H7 (cell line): ENCODE measurements around the gene KLHL29. TPM values are rescaled to one million over a fixed set of nuclear protein-coding genes. Genes with fewer than 3 reads are reported as not detected.
"Not testable (repeated sequence)": the region's sequence is repeated elsewhere in the genome, so short reads cannot be mapped to it uniquely, and the experiment has no call there.

Experiments used
- DNase-seq: peaks from one replicate; pipeline ENCODE4 v3.0.0; 2012
- H3K27me3 ChIP-seq: 2 replicates; pipeline ENCODE4 v1.6.0; 2011; ENCODE audit warnings: mild to moderate bottlenecking, low read length; ENCODE audit not compliant: control insufficient read depth, insufficient read depth
- H3K36me3 ChIP-seq: replicated peaks from 2 replicates; pipeline ENCODE4 v1.5.1; 2011; ENCODE audit warnings: low read length; ENCODE audit not compliant: control insufficient read depth, insufficient read depth
- H3K4me3 ChIP-seq: 2 replicates; pipeline ENCODE4 v1.5.1; 2011; ENCODE audit warnings: low read depth, mild to moderate bottlenecking, control low read depth, low read length, moderate library complexity; ENCODE audit not compliant: insufficient read depth
- total RNA-seq: library from RNA; depleted of rRNA; stranded (reverse); fragments of >200 nt; shearing (Covaris generic); gene quantifications from 2 replicates; pipeline ENCODE4 v1.2.3, GENCODE V29; 2014

KLHL29 gene
- total RNA-seq, 1 experiment from 2014 or later = 6.2 TPM

DNA sequence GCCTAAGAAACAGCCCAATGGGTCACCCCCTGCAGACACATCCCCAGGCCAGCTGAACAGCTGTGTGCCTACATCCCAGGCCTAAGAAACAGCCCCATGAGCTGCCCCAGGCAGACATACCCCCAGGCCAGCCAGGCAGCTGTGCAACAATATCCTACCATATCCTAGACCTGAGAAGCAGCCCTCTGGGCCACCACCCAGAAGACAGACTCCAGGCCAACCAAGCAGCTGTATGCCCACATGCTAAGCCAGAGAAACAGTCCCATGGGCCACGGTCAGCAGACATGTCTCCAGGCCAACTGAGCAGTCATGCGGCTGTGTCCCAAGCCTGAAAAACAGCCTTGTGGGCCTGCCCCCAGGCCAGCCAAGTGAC lies 336.5 kb downstream of the KLHL29 start:
- H3K27me3 ChIP-seq = no peaks in the 10 kb centered on the region
- no peak for DNase-seq
- H3K4me3 ChIP-seq = no peak overlapping the region
- H3K36me3 ChIP-seq = no peaks in the 10 kb centered on the region

DNA sequence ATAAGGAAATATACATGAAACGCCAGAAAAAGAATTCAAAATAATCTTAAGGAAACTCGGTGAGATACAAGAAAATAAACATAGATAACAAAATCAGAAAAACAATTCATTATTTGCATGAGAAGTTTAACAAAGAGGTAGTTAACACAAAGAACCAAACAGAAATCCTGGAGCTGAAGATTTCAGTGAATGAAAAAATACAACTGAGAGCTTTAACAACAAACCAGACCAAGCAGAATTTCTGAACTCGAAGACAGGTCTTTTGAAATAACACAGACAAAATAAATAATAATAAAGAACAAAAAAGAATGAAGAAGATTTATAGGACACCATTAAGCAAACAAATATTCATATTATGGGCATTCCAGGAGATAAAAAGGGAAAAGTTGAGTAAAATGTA lies 337.3 kb downstream of the KLHL29 start:
- H3K36me3 ChIP-seq = no peaks in the 10 kb centered on the region
- H3K27me3 ChIP-seq = no peaks in the 10 kb centered on the region
- no peak for DNase-seq
- no peak overlapping the region for H3K4me3 ChIP-seq

DNA sequence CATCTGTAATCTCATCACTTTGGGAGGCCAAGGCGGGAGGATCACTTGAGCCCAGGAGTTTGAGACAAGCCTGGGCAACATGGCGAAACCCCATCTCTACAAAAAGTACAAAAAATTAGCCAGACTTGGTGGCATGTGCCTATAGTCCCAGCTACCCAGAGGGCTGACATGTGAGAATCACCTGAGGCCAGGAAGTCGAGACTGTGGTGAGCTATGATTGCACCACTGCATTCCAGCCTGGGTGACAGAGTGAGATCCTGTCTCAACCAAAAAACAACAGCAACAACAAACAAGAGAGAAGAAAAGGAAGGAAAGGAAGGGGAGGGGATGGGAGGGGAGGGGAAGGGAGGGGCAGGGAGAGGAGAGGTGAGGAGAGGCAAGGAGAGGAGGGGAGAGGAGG lies 338.1 kb downstream of the KLHL29 start:
- H3K4me3 ChIP-seq, DNase-seq, H3K36me3 ChIP-seq, H3K27me3 ChIP-seq: not testable (repeated sequence)

DNA sequence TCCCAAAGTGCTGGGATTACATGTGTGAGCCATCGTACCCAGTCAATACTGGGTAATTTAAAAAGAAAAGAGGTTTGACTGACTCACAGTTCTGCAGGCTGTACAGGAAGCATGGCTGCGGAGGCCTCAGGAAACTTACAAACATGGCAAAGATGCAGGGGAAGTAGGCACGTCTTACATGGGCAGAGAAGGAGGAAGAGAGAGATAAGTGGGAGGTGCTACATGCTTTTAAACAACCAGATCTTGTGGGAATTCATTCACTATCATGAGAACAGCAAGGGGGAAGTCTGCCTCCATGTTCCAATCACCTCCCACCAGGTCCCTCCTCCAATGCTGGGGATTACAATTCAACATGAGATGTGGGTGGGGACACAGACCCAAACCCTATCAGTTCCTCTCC lies 349.4 kb downstream of the KLHL29 start:
- DNase-seq = no peak
- Histone ChIP-seq H3K27me3 (no peaks in the 10 kb centered on the region), H3K36me3 (no peaks in the 10 kb centered on the region), H3K4me3 (no peak overlapping the region)

DNA sequence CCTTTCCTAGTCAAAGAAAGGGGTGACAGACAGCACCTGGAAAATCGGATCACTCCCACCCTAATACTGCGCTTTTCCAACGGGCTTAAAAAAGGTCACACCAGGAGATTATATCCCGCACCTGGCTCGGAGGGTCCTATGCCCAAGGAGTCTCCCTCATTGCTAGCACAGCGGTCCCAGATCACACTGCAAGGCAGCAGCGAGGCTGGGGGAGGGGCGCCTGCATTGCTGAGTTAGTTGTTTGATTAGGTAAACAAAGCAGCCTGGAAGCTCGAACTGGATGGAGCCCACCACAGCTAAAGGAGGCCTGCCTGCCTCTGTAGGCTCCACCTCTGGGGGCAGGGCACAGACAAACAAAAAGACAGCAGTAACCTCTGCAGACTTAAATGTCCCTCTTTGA lies 351.8 kb downstream of the KLHL29 start:
- H3K36me3 ChIP-seq, H3K4me3 ChIP-seq, H3K27me3 ChIP-seq, DNase-seq: not testable (repeated sequence)

DNA sequence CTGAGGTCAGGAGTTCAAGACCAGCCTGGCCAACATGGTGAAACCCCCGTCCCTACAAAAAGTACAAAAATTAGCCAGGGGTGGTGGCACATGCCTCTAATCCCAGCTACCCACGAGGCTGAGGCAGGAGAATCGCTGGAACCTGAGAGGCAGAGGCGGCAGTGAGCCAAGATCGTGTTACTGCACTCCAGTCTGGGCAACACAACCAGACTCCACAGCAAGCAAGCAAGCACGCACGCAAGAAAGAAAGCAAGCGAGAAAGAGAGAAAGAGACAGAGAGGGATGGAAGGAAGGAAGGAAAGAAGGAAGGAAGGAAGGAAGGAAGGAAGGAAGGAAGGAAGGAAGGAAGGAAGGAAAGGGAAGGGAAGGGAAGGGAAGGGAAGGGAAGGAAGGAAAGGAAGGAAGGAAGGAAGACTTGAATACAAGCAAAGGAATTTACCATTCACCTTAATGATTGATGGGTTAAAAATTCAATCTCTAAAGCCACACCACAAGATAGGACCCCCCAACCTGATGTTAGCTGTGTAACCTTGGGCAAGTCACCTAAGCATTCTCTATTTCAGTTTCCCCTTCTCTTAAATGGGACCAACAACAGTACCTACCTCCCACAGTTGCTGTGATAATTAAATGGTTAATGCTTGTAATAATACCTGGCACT lies 360.2 kb downstream of the KLHL29 start:
- no peak overlapping the region for H3K4me3 ChIP-seq
- H3K27me3 ChIP-seq = no peaks in the 10 kb centered on the region
- H3K36me3 ChIP-seq = no peaks in the 10 kb centered on the region
- no peak for DNase-seq

DNA sequence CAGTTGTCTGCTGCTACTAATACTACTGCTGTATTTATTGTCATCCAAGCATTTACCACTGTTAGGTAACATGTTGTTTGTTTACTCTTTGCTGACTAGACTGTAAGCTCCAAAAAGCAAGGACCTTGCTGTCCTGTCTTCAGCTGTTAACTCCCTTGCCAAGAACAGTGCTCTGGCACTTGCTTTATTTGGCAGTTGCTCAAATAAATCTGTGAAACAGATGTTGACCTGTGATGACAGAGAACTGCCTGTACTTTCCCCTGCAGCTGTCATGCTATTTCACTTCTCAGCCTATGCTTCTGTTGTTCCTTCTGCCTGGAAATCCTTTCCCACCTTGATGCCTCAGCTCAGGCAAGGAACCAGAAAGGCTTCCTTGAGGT lies 360.7 kb downstream of the KLHL29 start:
- Histone ChIP-seq H3K36me3 (no peaks in the 10 kb centered on the region), H3K4me3 (no peak overlapping the region), H3K27me3 (no peaks in the 10 kb centered on the region)
- no peak for DNase-seq

DNA sequence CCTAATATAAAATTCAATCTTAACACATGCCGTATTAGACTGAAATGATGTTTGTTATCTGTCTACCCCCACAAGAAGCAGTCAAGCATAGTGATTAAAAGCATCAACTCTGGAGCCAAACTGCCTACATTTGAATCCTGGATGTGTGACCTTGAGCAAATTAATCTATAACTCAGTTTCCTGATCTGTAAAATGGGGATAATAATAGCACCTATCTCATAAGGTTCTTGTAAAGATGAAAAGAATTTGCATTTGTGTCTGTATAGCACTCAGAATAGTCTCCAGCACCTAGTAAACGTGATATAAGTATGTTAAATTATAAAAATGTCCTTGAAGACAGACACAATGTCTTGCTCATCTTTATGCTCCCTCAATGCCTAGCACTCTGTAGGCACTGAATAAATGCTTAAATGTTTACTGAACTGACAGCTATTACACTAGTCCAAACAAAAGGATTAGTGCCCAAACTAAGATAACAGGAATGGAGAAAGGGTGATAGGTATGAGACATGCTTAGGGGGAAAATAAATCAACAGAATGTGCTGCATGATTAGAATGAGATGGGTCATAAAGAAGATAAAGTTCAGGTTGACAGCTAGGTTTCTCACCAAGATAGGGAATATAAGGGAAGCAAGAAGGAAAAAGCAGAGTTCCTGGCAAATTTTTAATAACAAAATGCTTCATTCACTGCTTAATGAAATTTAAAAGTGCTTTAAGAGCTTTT lies 361.3 kb downstream of the KLHL29 start:
- H3K27me3 ChIP-seq = no peaks in the 10 kb centered on the region
- no peaks in the 10 kb centered on the region for H3K36me3 ChIP-seq
- DNase-seq = no peak
- H3K4me3 ChIP-seq = no peak overlapping the region

DNA sequence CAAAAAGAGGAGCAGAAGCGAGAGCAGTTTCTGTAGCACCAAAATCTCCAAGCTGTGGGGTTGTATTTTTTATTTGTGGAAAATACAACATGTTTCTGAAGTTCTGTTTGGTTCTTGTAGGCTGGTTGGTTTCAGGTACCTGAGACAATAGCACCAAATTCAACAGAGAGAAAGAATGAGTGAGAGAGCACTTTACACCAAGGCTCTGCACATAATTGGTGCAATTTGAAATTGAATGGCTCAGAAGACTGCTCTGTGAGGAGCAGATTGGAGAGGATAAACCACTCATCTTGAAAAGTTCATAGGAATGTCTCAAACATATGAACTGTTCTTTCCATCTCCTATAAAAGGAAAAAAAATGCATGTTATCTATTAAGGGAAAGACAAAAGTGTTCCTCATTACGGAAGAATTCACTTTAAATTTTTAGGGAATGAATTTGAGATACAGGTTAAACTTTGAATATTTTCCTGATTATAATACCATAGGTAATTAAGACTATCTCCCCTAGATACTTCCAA lies 366.8 kb downstream of the KLHL29 start:
- H3K27me3 ChIP-seq = no peaks in the 10 kb centered on the region

DNA sequence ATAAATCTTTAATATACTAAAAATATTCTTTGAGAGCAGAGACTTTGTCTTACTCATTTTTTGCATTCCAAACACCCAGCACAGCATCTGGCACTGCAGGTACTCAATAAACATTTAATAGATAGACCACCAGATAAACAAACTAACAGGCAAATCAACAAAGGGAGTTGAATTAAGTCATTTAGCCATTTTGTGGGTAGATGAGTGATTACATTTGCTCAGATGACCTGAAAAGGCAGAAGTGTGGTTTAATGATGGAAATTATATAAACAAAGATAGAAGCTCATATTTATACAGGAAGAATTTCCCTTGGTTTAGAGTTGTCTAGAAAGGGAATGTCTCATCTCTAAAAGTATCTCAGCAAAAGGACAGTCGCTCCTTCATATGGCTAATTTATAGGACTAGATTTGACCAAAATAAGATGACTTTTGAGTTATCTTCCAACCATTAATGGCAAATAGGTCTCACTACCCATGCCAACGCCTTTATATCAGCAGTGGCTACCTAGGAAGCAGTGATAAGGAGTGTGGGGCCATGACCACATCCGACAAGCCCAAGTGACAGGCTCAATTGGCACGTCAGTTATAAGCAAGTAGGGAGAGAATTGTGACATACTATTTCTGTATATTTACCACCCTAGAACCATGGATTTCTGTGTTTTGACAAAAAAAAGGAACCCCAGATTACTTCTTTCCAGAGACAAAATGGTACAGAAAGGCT lies 368.5 kb downstream of the KLHL29 start:
- no peak for DNase-seq
- no peak overlapping the region for H3K4me3 ChIP-seq

More for the DNA sequence above, 366.8 kb downstream of the KLHL29 start:
- Histone ChIP-seq H3K36me3 (no peaks in the 10 kb centered on the region), H3K4me3 (no peak overlapping the region)
- no peak for DNase-seq

DNA sequence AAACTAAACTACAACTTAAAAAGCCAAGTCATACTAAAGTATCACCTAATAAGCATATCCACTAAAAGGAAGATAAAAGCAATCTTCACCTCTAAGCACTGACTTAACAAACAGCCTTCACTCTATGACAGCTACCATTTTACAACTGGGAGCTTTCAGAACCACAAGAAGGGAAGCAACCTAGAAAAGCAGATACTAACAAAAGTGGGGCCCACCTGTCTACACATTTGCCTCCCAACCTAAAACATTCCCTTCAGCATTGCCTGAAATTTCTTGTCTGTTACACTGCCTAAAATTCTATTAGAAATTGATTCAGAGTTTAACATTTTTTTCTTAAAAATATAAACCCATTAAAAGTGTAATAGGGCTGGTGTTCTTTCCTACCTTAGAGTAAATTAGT lies 370.0 kb downstream of the KLHL29 start:
- DNase-seq = no peak
- Histone ChIP-seq H3K27me3 (no peaks in the 10 kb centered on the region), H3K36me3 (no peaks in the 10 kb centered on the region), H3K4me3 (no peak overlapping the region)

More for the DNA sequence above, 368.5 kb downstream of the KLHL29 start:
- no peaks in the 10 kb centered on the region for H3K36me3 ChIP-seq
- H3K27me3 ChIP-seq = no peaks in the 10 kb centered on the region

DNA sequence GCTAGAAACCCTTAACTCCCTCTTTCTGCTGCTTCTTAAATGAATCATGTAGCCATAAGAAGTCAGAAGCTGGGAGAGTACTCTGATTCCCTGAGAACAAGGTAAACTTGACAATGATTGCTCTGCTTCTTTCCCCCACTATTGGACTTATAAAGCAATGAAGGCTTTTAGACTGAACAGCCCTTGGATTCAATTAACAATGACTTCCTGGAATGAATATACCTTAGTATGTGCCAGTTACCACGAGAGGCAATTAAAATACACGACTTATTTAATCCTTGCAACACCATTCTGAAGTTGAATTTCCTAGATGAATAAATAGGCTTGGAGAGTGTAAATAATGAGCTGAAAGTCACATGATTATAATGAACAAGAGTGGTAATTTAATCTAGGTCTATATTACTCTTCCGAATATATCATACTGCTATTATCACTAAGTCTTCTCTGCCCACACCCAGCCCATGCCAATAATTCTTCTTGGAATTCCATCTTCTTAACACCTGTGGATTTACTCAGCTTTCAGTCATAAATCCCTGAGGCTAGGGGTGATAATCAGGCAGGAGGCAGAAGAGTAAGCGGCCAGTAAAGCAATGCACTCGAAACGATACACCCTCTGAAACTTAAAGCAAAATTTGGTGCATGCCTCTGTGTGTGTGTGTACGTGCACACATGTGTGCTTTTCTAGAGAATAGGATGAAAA lies 371.8 kb downstream of the KLHL29 start:
- Histone ChIP-seq H3K4me3 (no peak overlapping the region), H3K36me3 (no peaks in the 10 kb centered on the region), H3K27me3 (no peaks in the 10 kb centered on the region)
- no peak for DNase-seq

DNA sequence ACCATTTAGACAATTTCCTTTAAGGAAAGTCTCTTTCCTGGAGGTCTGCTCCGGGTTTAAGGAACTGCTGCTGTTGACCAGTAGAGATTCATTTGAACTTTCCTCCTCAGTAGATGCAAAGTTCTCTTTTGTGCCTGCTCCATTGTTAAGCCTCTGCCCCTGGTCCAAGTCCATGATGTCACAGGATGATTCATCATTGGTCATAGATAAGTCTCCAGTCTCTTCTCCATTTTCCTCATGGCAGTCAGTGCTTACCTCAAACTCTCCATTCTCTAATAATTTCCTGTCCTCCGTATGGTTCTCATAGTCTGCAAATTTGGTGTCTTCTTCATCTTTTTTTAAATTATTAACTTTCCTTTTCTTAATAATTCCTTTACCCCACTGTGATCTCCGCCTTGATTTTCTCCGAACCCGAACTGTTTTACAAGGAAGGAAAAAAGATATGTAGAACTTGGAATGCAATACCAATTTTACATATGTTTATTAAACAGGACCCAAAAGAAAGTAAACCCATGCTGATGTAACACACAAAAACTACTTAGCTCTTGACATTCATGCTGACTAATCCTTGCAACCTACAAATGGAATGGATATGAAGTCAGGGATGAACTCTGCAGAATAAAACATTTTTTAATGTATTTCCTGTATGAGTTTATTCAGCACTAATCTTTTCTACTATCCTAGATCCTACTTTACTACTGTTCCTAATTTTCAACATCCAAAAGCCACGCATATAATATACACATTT lies 372.9 kb downstream of the KLHL29 start:
- Histone ChIP-seq H3K36me3 (no peaks in the 10 kb centered on the region), H3K27me3 (no peaks in the 10 kb centered on the region), H3K4me3 (no peak overlapping the region)
- DNase-seq = no peak
